GM18909 (cell line): ENCODE results near the gene AKR1B15.

ENCODE experiments used
- ATAC-seq: cut with Tn5 transposase; IDR thresholded peaks from one replicate; pipeline ENCODE4 v1.9.1; 2021; ENCODE audit warnings: mild to moderate bottlenecking; ENCODE audit not compliant: unreplicated experiment, poor library complexity

AKR1B15 gene

DNA sequence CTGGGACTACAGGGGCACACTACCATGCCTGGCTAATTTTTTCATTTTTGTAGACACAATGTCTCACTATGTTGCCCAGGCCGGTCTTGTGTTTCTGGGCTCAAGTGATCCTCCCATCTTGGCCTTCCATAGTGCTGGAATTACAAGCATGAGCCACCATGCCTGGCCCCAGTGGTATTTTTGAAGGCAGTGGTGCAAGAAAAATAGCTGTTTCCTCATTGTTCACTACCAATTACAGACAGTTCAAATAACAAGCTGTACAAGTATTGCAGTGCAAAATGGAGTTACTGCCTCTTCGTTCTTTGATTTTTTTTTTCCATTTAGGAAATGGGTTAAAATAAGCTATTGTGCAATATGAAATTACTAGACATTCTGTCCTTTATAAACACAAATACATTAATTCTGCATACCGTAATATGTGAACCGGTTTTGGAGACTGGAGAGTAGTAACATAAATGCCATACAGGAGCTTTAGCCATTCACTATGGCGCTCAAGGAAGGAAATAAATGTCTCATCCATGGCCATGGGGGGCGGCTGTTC is 62.8 kb downstream of the AKR1B15 start:
- no peak for ATAC-seq

DNA sequence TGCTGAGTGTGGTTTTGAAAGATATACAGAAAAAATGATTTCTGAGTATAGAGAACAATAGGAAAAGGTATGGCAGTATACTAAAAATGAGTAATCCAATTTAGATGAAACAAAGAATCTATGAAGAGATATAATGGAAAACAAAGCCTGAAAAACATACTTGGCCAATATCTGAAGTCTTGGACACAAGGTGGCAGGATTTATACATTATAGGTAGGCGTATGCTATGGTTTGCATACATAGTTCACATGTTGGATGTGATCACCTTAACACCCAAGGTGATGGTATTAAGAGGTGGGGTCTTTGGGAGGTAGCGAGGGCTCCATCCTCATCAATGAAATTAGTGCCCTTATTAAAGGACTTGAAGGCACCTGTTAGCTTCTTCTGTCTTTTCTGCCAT is 63.3 kb downstream of the AKR1B15 start:
- no peak for ATAC-seq

DNA sequence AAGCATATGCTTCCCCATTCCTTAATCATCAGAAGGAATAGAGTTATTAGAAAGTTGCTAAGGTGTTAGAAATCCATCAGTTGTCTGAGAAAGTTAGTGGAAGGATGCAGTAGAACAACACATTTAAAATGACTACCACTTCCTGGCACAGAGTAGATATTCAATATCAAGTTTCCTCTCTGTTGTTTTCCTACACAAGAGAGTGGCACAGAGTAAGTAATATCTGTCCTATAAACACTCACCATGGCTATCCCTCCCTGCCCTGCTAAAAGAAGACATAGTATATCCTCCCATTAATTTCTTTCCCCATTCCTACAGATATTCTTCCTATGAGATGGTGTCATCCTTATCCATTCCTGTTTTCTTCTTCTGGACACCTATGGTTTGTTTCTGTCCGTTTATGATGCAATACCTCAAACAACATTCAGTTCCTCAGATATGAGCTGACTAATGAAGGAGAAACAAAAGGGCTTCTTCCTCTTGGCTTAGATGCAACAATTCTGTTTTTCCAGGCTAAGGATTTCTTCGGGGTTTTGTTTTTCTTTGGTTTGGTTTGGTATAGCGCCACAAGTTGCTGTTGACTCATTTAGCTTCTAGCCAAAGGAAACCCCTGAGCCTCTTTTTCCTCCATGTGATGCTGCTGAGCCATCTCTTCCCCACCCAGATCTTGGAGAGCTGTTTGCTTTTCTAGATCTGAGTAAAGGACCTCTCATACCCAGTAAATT is 64.9 kb downstream of the AKR1B15 start:
- ATAC-seq = no peak

DNA sequence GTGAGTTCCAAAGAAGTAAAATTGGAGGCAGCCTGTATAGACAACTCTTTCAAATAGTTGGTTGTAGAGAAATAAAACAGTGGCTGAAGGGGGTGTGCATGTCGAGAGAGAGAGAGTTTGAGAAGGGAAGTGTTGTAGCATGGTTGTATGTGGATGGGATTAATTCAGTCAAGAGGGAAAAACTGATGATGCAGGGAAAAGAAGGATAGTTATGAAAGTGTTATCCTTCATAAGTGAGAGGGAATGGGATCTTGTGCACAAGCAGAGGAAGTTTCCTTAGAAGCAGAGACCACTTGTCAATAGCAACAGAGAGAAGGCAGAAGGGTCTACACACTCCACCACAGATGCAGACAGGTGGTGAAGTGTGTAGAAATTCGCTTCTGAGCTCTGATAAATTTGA is 67.7 kb downstream of the AKR1B15 start:
- ATAC-seq = no peak

DNA sequence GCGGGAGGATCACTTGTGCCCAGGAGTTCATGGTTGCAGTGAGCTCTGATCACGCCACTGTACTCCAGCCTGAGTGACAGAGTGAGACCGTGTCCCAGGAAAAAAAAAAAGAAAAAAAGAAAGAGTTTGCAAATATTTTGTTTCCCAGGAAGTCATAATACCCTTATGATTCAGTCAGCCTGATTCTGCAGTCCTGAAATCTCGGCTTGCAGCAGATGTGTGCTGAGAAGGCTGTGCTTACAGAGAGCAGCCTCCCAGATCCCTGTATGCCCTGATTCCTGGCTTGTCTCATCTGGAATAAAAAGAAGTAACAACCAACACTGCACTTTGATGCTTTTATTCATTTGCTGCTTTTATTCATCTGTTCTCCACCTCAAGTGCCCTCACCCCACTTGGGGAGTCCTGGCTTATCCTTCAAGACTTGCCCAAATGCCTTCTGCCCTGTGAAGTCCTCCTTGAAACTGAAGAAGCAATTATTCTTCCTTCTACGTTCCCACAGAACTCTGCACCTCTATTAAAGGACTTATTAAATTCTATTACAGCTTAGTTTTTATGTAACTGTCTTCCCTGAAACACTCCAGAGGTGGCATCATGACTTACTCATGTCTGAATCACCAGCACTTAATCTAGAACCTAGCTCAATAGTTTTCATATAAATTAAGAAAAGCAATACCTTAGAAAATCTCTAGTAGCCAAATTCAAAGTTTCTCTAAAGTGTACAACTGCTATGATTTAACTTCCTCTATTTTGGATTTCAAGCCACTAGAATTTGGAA is 70.0 kb downstream of the AKR1B15 start:
- no peak for ATAC-seq

DNA sequence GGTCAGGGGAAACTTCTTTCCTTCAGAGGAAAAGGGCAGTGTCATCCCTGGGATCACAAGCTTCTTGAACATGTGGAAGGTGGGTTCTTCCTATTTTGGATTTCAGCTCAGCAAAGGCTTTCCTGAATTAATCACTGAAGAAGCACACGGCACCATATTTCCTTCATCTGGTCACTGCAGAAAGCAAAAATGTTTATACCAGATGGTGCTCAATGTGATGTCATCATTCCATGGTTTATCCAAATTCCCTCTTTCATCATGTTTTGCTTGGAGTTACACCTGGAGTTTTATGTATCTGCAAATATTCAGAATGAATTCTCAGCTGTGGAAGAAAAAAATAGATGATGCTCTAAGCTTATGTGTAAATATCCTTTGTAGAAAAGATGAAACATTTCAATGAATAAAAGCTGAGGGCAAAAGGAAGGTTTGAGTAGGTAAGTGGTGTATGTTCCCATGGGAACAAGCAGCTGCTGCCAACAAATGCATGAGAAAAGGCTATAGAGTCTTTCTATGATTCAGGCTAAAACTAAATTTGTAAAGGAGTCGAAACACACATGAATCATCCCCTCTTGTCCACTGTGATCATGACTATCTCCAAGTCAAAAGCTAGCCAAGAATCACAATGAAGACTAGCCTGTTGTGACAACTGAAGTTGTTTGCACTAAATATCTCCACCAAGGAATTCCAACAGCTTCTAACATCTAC is 70.9 kb downstream of the AKR1B15 start:
- ATAC-seq = no peak

DNA sequence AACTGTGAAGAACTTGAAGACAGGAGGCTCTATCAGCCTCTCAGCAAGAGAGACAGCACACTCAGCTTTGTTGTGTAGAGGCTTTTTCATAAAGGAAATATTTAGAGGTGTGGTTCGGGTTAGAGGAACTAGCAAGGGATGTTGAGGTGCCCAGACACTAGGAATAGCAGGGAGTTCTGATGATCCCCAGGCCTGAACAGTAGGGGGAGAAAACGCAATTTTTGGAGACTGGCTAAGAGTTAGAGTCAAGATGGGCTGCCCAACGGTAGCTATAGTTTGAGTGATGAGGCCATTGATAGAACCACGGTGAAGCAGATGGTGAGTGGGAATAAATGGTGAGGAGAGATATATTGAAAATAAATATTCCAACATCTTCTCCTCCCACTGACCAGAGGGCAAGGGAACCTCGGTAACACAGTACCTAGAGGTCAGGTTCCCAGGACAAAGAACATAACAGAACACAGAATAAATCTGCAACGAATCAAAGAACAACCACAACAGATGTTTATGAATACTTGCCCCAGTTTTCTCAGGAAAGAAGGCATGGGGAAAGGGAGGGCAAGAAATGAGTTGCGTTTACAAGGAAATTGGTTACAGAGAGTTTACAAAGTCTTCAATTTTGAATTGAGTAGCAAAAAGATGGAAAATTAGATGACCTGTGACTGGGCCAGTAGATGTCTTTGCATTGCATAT is 73.5 kb downstream of the AKR1B15 start:
- no peak for ATAC-seq

DNA sequence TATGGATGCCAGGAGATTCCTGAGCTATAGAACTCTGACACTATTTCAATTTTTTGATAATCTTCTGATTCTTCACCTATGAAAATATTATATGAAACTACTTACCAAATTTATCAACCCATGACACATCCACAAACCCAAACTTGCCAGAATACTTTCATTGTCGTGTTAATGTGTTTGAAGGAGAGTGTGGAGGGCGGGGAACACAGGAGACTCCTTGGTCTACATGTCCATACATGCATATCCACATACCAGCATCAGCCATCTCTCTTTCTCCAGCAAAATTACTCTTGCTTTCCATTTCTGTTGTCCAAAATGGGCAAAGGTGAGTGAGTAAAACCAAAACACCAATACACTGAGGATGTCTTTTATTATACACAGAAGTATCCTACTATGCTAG is 74.3 kb downstream of the AKR1B15 start:
- no peak for ATAC-seq

DNA sequence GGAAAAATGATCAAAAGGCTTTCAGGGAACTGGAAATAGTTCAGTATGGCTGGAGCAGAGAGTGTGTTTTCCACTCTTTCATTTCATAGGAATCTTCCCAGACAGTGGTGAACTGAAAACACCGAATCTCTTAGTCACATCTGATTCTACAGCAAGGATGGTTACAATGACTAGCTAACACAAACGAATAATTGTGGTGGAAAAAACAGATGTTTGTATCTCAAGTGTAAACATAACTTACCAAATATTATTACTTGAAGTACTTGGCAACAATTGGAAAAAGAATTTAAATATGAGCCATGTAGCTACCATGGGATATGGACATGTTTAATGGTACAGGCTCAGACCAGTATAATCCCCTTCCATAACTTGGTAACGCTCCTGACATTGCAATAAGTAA is 76.6 kb downstream of the AKR1B15 start:
- no peak for ATAC-seq

DNA sequence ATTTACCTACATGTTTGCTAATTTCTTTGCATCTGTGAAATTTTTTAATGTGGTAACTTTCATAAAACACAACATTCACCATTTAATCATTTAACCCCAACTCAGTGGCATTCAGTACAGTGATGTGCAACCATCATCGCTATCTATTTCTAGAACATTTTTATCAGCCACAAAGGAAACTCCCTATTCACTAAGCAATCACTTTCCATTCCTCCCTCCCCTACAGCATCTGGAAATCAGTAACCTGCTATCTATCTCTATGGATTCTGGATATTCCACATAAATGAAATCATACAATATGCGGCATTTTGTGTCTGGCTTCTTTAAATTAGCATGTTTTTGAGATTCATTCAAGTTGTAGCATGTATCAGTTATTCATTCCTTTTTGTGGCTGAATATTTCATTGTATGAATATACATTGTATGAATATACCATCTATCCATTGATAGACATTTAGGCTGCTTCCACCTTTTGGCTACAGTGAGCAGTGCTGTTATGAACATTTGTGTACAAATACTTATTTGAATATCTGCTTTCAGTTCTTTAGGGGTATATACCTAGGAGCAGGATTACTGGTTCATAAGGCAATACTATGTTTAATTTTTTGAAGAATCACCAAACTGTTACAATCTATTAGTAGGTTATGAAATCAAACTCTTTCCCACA is 78.3 kb downstream of the AKR1B15 start:
- ATAC-seq = no peak

DNA sequence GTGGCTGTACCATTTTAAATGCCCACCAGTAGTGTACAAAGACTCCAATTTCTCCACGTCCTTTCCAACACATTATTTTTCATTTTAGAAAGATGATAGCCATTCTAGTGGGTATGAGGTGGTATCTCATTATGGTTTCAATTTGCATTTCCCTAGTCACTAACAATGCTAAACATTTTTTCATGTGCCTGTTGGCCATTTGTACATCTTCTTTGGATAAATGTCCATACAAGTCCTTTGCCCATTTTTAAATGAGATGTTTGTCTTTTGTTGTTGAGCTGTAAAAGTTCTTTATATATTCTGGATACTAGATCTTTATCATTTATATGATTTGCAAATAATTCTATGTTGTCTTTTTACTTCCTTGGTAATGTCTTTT is 78.9 kb downstream of the AKR1B15 start:
- ATAC-seq = no peak

DNA sequence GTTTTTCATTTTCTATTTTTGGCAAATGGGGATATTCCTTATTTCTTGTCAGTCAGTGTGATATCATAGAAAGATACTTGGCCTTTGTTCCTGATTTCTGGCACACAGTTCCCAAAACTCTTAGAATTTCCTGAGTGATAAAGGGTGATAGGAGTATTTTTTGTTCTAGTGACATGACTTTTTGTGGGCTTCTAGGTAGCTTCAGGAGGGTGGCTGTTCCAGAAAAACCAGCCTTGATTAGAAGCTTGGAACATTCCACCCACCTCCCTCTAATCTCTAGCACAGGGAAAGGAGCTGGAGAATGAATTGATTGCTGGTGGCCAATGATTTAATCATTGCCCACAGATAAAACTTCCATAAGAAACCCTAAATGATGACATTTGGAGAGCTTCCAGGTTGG is 80.5 kb downstream of the AKR1B15 start:
- no peak for ATAC-seq
